HUDEP-2 (cell line): Measurements from ENCODE around the gene ADAMTS7.
"Not testable (repeated sequence)": the region's sequence is repeated elsewhere in the genome, so short reads cannot be mapped to it uniquely, and the experiment has no call there.

Source experiments
- DNase-seq, 76 experiments: peaks; one replicate each; lab custom pipeline; 2025; ENCODE audit not compliant: unreplicated experiment in 76 of 76; lab: John Stamatoyannopoulos, UW

Gene ADAMTS7

GRCh38 chr15:78781381-78781780 lies 29.9 kb downstream of the ADAMTS7 start:
- DNase-seq: not testable (repeated sequence)

- DNase-seq: not testable (repeated sequence)
Observed at GRCh38 chr15:78779975-78780374, 31.3 kb downstream of the ADAMTS7 start.

- DNase-seq: not testable (repeated sequence)
Observed at GRCh38 chr15:78779176-78779785, 32.0 kb downstream of the ADAMTS7 start.

- DNase-seq: no peak
Observed at GRCh38 chr15:78778422-78778821, 32.8 kb downstream of the ADAMTS7 start.

- DNase-seq: not testable (repeated sequence)
Observed at GRCh38 chr15:78777953-78778345, 33.3 kb downstream of the ADAMTS7 start.

- DNase-seq: not testable (repeated sequence)
Observed at GRCh38 chr15:78777290-78777952, 33.8 kb downstream of the ADAMTS7 start.

GRCh38 chr15:78776046-78776925 lies 35.0 kb downstream of the ADAMTS7 start:
- not testable (repeated sequence) for DNase-seq

GRCh38 chr15:78775472-78775871 lies 35.8 kb downstream of the ADAMTS7 start:
- no peak for DNase-seq

- DNase-seq: not testable (repeated sequence)
Observed at GRCh38 chr15:78774451-78774990, 36.7 kb downstream of the ADAMTS7 start.

GRCh38 chr15:78773765-78774450 lies 37.4 kb downstream of the ADAMTS7 start:
- not testable (repeated sequence) for DNase-seq

- DNase-seq: no peak
Observed at GRCh38 chr15:78772738-78773137, 38.5 kb downstream of the ADAMTS7 start.

- not testable (repeated sequence) for DNase-seq
Observed at GRCh38 chr15:78771436-78772000, 39.7 kb downstream of the ADAMTS7 start.

- DNase-seq: not testable (repeated sequence)
Observed at GRCh38 chr15:78771020-78771419, 40.2 kb downstream of the ADAMTS7 start.

GRCh38 chr15:78769473-78770225 lies 41.6 kb downstream of the ADAMTS7 start:
- not testable (repeated sequence) for DNase-seq

GRCh38 chr15:78768531-78769408 lies 42.5 kb downstream of the ADAMTS7 start:
- no peak for DNase-seq

- no peak for DNase-seq
Observed at GRCh38 chr15:78768096-78768495, 43.2 kb downstream of the ADAMTS7 start.

GRCh38 chr15:78767331-78767951 lies 43.8 kb downstream of the ADAMTS7 start:
- DNase-seq: no peak

- not testable (repeated sequence) for DNase-seq
Observed at GRCh38 chr15:78766641-78767071, 44.6 kb downstream of the ADAMTS7 start.
